ENCODE data around the gene TRAPPC10.

TRAPPC10 gene, protein sequence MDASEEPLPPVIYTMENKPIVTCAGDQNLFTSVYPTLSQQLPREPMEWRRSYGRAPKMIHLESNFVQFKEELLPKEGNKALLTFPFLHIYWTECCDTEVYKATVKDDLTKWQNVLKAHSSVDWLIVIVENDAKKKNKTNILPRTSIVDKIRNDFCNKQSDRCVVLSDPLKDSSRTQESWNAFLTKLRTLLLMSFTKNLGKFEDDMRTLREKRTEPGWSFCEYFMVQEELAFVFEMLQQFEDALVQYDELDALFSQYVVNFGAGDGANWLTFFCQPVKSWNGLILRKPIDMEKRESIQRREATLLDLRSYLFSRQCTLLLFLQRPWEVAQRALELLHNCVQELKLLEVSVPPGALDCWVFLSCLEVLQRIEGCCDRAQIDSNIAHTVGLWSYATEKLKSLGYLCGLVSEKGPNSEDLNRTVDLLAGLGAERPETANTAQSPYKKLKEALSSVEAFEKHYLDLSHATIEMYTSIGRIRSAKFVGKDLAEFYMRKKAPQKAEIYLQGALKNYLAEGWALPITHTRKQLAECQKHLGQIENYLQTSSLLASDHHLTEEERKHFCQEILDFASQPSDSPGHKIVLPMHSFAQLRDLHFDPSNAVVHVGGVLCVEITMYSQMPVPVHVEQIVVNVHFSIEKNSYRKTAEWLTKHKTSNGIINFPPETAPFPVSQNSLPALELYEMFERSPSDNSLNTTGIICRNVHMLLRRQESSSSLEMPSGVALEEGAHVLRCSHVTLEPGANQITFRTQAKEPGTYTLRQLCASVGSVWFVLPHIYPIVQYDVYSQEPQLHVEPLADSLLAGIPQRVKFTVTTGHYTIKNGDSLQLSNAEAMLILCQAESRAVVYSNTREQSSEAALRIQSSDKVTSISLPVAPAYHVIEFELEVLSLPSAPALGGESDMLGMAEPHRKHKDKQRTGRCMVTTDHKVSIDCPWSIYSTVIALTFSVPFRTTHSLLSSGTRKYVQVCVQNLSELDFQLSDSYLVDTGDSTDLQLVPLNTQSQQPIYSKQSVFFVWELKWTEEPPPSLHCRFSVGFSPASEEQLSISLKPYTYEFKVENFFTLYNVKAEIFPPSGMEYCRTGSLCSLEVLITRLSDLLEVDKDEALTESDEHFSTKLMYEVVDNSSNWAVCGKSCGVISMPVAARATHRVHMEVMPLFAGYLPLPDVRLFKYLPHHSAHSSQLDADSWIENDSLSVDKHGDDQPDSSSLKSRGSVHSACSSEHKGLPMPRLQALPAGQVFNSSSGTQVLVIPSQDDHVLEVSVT

DNA sequence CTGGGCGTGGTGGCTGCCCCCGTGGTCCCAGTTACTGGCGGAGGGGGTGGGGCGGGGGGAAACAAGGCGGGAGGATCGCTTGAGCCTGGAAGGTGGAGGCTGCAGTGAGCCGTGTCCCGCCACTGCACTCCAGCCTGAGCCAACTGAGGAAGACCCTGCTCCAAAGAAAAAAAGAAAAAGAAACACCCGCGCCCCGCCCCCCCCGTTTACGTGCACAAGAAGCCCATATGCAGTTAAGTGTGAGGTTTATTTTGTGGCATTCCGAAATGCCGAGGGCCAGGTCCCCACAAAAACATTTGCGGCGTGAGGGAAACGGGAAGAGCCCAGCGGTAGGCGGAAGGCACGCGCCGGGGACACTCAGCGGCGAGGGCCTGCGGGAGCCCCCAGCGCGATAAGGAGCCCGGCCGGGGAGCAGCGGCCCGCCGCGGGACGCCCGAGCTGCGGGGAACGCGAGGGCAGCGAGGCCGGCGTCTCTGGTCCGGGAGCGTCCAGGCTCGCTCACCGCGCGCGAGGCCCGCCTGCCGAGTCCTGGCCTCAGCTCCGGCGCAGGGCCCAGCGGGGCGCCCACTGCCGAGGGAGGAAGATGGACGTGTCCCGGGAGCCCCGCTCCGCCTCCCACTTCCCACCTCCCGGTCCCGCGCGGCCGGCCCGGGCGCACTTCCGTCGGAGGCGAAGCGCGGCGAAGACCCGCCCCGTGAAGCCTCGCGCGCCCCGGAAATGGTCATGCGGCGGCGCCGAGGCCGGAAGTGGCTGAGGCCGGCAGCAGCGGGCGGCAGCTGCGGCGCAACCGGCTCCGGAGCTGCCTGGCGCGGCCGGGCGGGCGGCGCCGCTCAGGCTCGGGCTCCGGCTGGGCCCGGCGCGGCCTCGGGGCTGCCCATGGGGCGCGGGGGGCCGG, at the start of gene TRAPPC10:
Gene TRAPPC10 (plus strand): TSS at position 731 of the 895 bp plus-strand sequence. CDS start 185 bp downstream, outside the sequence.
- H3K9ac ChIP-seq = no peak within 1 kb of the TSS
- H3K27me3 ChIP-seq (ENCODE audit: control insufficient read depth, insufficient read depth, low read length) = no peaks in the 10 kb centered on the region
- H3K4me2 ChIP-seq (ENCODE audit: low read length) = peak within 1 kb of the TSS; percentile 86
- peak within 1 kb of the TSS; percentile 71 for H3K27ac ChIP-seq
- peaks cover 2% of the 10 kb centered on the region for H3K79me2 ChIP-seq
- H3K9me3 ChIP-seq (ENCODE audit: control insufficient read depth, low read length) = no peaks in the 10 kb centered on the region
- TF ChIP-seq, protein P1, sequence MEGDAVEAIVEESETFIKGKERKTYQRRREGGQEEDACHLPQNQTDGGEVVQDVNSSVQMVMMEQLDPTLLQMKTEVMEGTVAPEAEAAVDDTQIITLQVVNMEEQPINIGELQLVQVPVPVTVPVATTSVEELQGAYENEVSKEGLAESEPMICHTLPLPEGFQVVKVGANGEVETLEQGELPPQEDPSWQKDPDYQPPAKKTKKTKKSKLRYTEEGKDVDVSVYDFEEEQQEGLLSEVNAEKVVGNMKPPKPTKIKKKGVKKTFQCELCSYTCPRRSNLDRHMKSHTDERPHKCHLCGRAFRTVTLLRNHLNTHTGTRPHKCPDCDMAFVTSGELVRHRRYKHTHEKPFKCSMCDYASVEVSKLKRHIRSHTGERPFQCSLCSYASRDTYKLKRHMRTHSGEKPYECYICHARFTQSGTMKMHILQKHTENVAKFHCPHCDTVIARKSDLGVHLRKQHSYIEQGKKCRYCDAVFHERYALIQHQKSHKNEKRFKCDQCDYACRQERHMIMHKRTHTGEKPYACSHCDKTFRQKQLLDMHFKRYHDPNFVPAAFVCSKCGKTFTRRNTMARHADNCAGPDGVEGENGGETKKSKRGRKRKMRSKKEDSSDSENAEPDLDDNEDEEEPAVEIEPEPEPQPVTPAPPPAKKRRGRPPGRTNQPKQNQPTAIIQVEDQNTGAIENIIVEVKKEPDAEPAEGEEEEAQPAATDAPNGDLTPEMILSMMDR (IDR thresholded peaks at IDR 0.05) = no peak
- H2AFZ ChIP-seq = peak within 1 kb of the TSS; percentile 73
- H3K36me3 ChIP-seq (ENCODE audit: control insufficient read depth, insufficient read depth, low read length) = no peaks in the 10 kb centered on the region
- H3K4me3 ChIP-seq (ENCODE audit: low read depth, low read length) = peak within 1 kb of the TSS; percentile 74
- no peaks in the 10 kb centered on the region for H3K4me1 ChIP-seq

DNA sequence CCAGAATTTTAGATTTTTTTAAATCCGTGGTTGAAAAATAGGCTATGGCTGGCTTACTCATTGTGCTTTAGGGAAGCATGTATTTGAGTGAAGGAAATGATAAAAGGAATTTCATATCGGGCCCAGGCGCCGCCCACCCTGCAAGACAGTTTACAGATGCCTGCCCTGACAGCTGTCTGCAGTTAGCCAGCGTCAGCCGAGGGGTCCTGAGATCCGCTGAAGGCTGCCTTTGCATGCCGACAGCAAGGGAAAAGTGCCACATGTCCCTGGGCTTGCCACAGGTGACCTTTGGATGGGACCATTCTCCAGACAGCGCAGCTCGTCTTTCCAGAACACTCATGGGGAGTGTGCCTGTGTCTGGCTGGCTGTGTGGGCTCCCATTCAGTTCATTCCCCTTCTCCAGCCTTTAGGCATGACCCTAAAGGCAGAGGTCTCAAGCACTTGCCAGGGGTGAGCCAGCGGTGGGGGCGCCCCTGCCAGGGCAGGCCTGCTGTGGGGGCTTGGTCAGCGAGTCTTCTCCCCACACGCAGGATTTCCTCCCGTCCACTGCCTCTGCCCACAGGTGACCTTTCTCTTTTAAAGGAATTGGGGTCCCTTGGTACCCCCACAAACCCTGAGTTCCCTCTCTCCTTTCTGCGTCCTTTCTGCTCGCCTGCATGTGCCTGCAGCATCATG, 46.1 kb upstream of the TRAPPC10 start:
- Histone ChIP-seq H3K27me3 (ENCODE audit: control insufficient read depth, insufficient read depth, low read length) (no peaks in the 10 kb centered on the region), H3K4me1 (no peaks in the 10 kb centered on the region), H3K9ac (no peak overlapping the region), H2AFZ (no peak overlapping the region), H3K79me2 (no peaks in the 10 kb centered on the region), H3K36me3 (ENCODE audit: control insufficient read depth, insufficient read depth, low read length) (no peaks in the 10 kb centered on the region), H3K27ac (no peak overlapping the region), H3K9me3 (ENCODE audit: control insufficient read depth, low read length) (no peaks in the 10 kb centered on the region), H3K4me2 (ENCODE audit: low read length) (no peak overlapping the region), H3K4me3 (ENCODE audit: low read depth, low read length) (no peak overlapping the region)
- TF ChIP-seq, protein P1 (IDR thresholded peaks at IDR 0.05) = no peak

DNA sequence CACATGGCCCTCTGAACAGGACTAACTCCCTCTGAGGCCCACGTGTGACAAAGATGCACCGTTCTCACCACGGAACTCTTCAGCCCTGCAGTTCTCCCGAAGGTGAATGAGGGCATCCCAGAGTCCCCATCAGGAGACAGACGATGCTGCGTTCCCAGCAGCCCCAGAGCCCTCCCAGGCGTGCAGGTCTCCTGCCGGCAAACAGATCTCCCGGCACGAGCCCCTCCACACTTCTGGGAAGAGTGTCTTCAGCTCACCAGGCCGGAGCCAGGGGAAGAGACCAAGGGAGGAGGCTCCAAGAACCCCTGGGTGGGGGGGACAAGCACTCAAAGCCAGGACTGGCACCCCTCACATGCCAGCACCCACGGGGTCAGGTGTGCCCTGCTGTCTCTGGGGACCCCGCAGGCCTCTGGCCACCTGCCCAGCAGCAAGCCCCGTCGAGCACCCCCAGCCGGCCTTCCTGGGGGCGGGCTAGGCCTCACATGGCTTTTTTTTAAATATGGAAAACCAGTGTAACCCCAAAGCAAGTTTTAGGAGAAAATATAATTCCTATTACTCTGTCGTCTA, 45.1 kb upstream of the TRAPPC10 start:
- Histone ChIP-seq H3K36me3 (ENCODE audit: control insufficient read depth, insufficient read depth, low read length) (no peaks in the 10 kb centered on the region), H3K9ac (no peak overlapping the region), H3K4me2 (ENCODE audit: low read length) (no peak overlapping the region), H3K27ac (no peak overlapping the region), H3K9me3 (ENCODE audit: control insufficient read depth, low read length) (no peaks in the 10 kb centered on the region), H3K4me1 (no peaks in the 10 kb centered on the region), H3K79me2 (no peaks in the 10 kb centered on the region), H3K4me3 (ENCODE audit: low read depth, low read length) (no peak overlapping the region), H3K27me3 (ENCODE audit: control insufficient read depth, insufficient read depth, low read length) (no peaks in the 10 kb centered on the region), H2AFZ (no peak overlapping the region)
- TF ChIP-seq, protein P1 (IDR thresholded peaks at IDR 0.05) = no peak
